HG03066 (cell line): ENCODE results near the gene TNP1.

ENCODE experiments used
- ATAC-seq: cut with Tn5 transposase; IDR thresholded peaks from one replicate; pipeline ENCODE4 v1.9.1; 2021; ENCODE audit warnings: low read depth; ENCODE audit not compliant: unreplicated experiment

The TNP1 gene

DNA sequence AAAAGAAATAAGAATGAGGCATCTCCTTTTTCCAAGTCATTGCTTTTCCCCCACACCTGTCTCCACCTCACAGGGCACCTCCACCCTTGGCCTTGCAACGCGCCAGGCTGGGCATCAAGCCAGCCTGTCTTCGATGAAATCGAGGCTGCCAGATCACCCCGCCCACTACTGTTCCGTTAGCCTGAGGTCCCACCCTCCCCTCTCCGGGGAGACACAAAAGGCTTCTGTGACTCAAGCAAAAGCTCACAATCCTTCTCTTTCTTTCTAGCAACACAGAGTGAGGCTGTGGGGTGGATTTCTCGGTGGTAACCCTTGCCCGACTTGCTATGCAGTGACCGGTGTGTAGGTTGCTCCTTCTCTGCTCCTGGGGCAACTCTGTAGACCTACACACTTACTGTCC lies 9.9 kb downstream of the TNP1 start:
- no peak for ATAC-seq

GRCh38 chr2:216845426-216845825 lies 14.4 kb downstream of the TNP1 start:
- no peak for ATAC-seq

DNA sequence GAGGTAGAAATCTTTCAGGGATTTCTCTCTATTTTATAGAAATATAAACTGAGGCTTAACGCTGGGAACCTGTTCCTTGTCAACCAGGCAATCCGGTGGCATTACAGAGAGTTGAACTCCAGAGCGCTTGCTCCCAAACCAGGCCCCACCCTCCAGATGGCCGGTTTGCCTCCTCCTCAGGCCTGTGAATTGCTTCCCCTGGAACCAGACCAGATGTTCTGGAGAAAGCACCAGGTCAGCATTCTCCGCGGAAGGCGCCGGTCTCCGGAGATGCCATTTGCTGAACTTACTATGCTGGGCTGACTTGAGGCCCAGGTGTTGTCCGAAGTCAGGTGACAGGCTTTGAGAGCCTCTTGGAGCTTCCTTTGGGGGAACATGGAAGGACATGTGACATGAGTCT lies 17.2 kb downstream of the TNP1 start:
- no peak for ATAC-seq

GRCh38 chr2:216839688-216840087 lies 20.2 kb downstream of the TNP1 start:
- ATAC-seq, result no peak

DNA sequence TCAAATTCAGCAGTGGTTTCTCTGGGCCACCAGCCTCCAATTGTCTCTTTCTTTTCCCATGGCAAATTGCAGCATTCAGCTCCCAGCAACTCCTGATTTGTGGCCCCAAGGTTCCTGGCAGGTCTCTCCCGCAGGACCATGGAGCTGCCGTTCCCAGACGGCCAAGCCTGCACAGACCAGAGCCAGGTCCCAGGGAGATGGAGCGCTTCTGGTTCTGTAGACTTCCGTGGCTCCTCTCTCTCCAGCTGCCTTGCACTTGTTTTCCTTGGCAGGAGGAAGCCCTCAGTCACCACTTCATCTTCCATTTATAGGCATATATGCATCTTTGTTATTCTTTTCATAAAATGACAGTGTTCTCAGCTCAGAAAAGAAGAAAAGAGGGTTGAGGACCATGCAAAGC lies 21.7 kb downstream of the TNP1 start:
- ATAC-seq, result no peak

DNA sequence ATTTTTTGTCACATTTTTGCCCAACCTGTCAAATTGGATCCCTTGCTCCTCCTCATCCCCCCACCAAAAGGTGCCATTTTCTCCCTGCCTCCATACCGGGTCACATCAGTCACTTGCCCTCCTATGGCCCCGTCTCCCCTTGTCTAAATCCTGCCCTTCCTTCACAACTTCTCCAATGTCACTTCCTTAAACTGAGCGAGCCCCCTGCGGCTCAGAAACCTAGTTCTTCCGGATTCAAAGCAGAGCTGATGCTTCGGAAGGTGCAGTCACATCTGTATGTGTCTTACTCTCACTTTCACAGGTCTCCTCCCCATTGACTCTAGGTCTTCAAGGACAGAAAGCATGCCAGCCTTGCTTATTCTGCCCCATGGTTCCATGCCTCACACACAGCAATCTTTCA lies 22.1 kb downstream of the TNP1 start:
- ATAC-seq, result no peak

GRCh38 chr2:216833061-216833460 lies 26.8 kb downstream of the TNP1 start:
- ATAC-seq, result no peak

GRCh38 chr2:216830346-216830745 lies 29.5 kb downstream of the TNP1 start:
- no peak for ATAC-seq

GRCh38 chr2:216829533-216829932 lies 30.3 kb downstream of the TNP1 start:
- ATAC-seq, result no peak

- ATAC-seq, result no peak
These were observed 32.7 kb downstream of the TNP1 start for GRCh38 chr2:216827073-216827720.

- ATAC-seq, result no peak
These were observed 37.4 kb downstream of the TNP1 start for GRCh38 chr2:216822470-216822869.

DNA sequence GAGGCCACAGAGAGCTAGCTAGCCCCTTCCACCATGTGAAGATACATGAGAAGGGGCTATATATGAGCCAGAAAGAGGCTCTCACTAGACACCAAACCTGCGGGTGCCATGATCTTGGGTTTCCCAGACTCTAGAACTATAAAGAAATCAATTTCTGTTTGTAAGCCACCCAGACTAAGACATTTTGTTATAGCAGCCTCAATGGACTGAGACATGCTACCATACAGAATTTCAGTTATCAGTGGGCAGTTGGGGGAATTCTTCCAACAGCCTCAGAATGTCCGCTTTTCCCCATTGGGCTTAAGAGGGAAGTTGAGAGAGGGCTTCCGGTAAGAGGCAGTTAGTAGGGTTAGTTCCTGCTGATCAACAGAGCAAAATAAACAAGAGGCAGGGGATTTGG lies 39.2 kb downstream of the TNP1 start:
- no peak for ATAC-seq

GRCh38 chr2:216819766-216820165 lies 40.1 kb downstream of the TNP1 start:
- ATAC-seq, result no peak

- no peak for ATAC-seq
These were observed 40.8 kb downstream of the TNP1 start for GRCh38 chr2:216819055-216819454.

DNA sequence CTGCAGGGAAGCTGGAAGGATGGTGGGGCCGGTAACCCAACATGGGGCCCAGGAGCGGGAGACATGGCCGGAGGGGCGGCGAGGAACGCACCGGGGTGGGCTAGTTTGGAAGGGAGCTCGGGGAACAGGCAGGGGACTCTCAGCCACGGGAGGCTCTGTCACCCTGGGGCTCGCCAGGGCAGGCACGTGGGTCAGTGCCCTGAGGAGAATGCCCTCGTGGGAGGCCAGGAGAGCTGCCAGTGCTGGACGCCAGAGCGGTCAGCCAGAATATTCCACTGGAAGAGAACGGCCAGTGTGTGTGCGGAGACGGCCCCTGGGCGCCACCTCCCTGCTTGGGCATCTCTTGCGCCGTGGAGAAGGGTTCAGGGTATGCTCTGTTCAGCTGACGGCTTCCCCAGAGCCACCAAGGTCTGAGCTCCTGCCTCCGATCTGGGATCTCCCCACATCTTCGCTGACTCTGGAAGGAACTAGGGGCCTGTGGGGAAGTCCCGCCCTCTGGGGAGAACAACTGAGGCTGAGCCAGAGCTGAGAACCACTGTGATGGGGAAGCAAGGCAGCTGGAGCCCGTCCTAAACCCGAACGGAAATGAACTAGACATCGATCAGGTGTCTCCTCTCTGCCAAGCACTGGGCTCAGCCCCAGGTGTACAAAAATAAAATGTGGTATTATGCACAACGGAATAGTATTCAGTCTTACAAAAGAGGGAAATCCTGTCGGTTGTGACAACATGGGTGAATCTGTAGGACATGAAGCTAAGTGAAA lies 49.3 kb downstream of the TNP1 start:
- ATAC-seq, result no peak
